Erythroblast (primary cell): Measurements from ENCODE around the gene UFSP1.

ENCODE experiments used
- GATA1 ChIP-seq: IDR thresholded peaks from 2 replicates; pipeline ENCODE4 v1.6.1; 2011; ENCODE audit warnings: low read depth, mild to moderate bottlenecking, control low read depth, low read length, moderate library complexity
- POLR2A ChIP-seq: IDR thresholded peaks from 2 replicates; pipeline ENCODE4 v1.6.1; 2011; ENCODE audit warnings: mild to moderate bottlenecking, low read length

GRCh38 chr7:100867040-100867775, 22.3 kb downstream of the UFSP1 start, which contains the start of gene TRIP6:
- TF ChIP-seq POLR2A (peak; percentile 56), GATA1 (no peak)
